GM23338 (cell line): ENCODE data around the gene SPHK1. TPM values are rescaled to one million over a fixed set of nuclear protein-coding genes. Genes with fewer than 3 reads are reported as not detected.
A peak's percentile ranks its signal among the peaks of the same experiment; 100 is the strongest.

Source experiments
- ATAC-seq: fragments of 200-7000 bp; cut with Tn5 transposase; 3 replicates; pipeline ENCODE4 v1.9.1; 2020
- DNase-seq: peaks from one replicate; pipeline ENCODE4 v3.0.0-alpha.2; 2015; ENCODE audit warnings: low spot score
- H2AFZ ChIP-seq: fragments of 200-600 bp; sonication (generic); 2 replicates; pipeline ENCODE4 v1.8.0; 2016; ENCODE audit warnings: antibody characterized with exemption, mild to moderate bottlenecking, moderate library complexity
- H3F3A ChIP-seq: fragments of 200-600 bp; sonication (generic); replicated peaks from 2 replicates; pipeline ENCODE4 v1.8.0; 2017; ENCODE audit warnings: antibody characterized with exemption, mixed run types, low read depth
- H3K27ac ChIP-seq: fragments of 200-600 bp; sonication (generic); 2 replicates; pipeline ENCODE4 v1.6.1; 2016; ENCODE audit warnings: low read depth
- H3K27me3 ChIP-seq: fragments of 200-600 bp; sonication (generic); 2 replicates; pipeline ENCODE4 v1.8.0; 2016; ENCODE audit warnings: mild to moderate bottlenecking, mixed run types, moderate library complexity; ENCODE audit not compliant: insufficient read depth
- H3K36me3 ChIP-seq: fragments of 200-600 bp; sonication (generic); 2 replicates; pipeline ENCODE4 v1.8.0; 2016; ENCODE audit warnings: mild to moderate bottlenecking; ENCODE audit not compliant: insufficient read depth
- H3K4me1 ChIP-seq: fragments of 200-600 bp; sonication (generic); 2 replicates; pipeline ENCODE4 v1.8.0; 2016; ENCODE audit warnings: mild to moderate bottlenecking, moderate library complexity; ENCODE audit not compliant: insufficient read depth
- H3K4me2 ChIP-seq: fragments of 200-600 bp; sonication (generic); 2 replicates; pipeline ENCODE4 v1.7.1; 2017; ENCODE audit warnings: mixed run types
- H3K4me3 ChIP-seq: fragments of 200-600 bp; sonication (generic); 2 replicates; pipeline ENCODE4 v1.6.1; 2016; ENCODE audit warnings: mixed run types
- H3K79me2 ChIP-seq: fragments of 200-600 bp; sonication (generic); replicated peaks from 2 replicates; pipeline ENCODE4 v1.8.0; 2017; ENCODE audit warnings: mild to moderate bottlenecking; ENCODE audit not compliant: insufficient read depth
- H3K9me2 ChIP-seq: fragments of 200-600 bp; sonication (generic); 2 replicates; pipeline ENCODE4 v1.8.0; 2017; ENCODE audit not compliant: insufficient read depth
- H4K20me1 ChIP-seq: fragments of 200-600 bp; sonication (generic); replicated peaks from 2 replicates; pipeline ENCODE4 v1.8.0; 2017; ENCODE audit warnings: mild to moderate bottlenecking; ENCODE audit not compliant: insufficient read depth
- H3K27ac Mint-ChIP-seq: 2 replicates; pipeline ENCODE4 v1.8.0; 2020; ENCODE audit warnings: inconsistent platforms, mild to moderate bottlenecking, moderate library complexity, mixed read lengths
- H3K27me3 Mint-ChIP-seq: 3 replicates; pipeline ENCODE4 v1.8.0; 2022; ENCODE audit warnings: low read depth, mild to moderate bottlenecking, moderate library complexity, mixed read lengths, inconsistent platforms; ENCODE audit not compliant: insufficient read depth, poor library complexity
- H3K36me3 Mint-ChIP-seq: 3 replicates; pipeline ENCODE4 v1.8.0; 2021; ENCODE audit warnings: low read depth, mild to moderate bottlenecking, inconsistent platforms, moderate library complexity, mixed read lengths
- H3K4me1 Mint-ChIP-seq: 3 replicates; pipeline ENCODE4 v1.8.0; 2020; ENCODE audit warnings: mild to moderate bottlenecking, inconsistent platforms, mixed read lengths
- H3K4me3 Mint-ChIP-seq: 3 replicates; pipeline ENCODE4 v1.8.0; 2021; ENCODE audit warnings: moderate library complexity, mild to moderate bottlenecking, inconsistent platforms, mixed read lengths
- H3K9me3 Mint-ChIP-seq: 3 replicates; pipeline ENCODE4 v1.8.0; 2020; ENCODE audit warnings: moderate library complexity, mild to moderate bottlenecking, inconsistent platforms, mixed read lengths
- CREB1 ChIP-seq: fragments of 250-450 bp; sonication (Bioruptor Pico); IDR thresholded peaks from 2 replicates; pipeline ENCODE4 v1.5.0; 2020; ENCODE audit warnings: low read depth, mild to moderate bottlenecking, moderate library complexity
- EZH2 ChIP-seq: fragments of 200-600 bp; sonication (generic); IDR thresholded peaks from one replicate; pipeline ENCODE4 v1.8.0; 2017; ENCODE audit warnings: antibody characterized with exemption, mild to moderate bottlenecking, low read depth; ENCODE audit not compliant: unreplicated experiment
- EZH2phosphoT487 ChIP-seq: fragments of 200-600 bp; sonication (generic); IDR thresholded peaks from one replicate; pipeline ENCODE4 v1.8.1; 2018; ENCODE audit warnings: antibody characterized with exemption; ENCODE audit not compliant: unreplicated experiment
- JUNB ChIP-seq: IDR thresholded peaks from one replicate; pipeline ENCODE4 v1.6.1; 2016; ENCODE audit warnings: antibody characterized with exemption; ENCODE audit not compliant: unreplicated experiment
- NANOG ChIP-seq: IDR thresholded peaks from 2 replicates; pipeline ENCODE4 v1.6.1; 2016; ENCODE audit warnings: antibody characterized with exemption, borderline replicate concordance
- POLR2AphosphoS5 ChIP-seq: IDR thresholded peaks from 2 replicates; pipeline ENCODE4 v1.6.1; 2016; ENCODE audit warnings: antibody characterized with exemption, low read depth
- ZNF331 ChIP-seq: fragments of 250-450 bp; sonication (Bioruptor Pico); IDR thresholded peaks from 2 replicates; pipeline ENCODE4 v1.5.0; 2020; ENCODE audit warnings: low read depth, mild to moderate bottlenecking, moderate library complexity
- polyA plus RNA-seq: library from polyadenylated mRNA; unstranded; fragments of >200 nt; fragmentation: Nextera tagmentation; extraction: Ambion mirVana; gene quantifications from 2 replicates; pipeline ENCODE4 v1.2.1, GENCODE V29; 2016
- total RNA-seq: library from RNA; depleted of rRNA; stranded (reverse); fragments of >200 nt; shearing (Covaris generic); gene quantifications from 2 replicates; pipeline ENCODE4 v1.2.3, GENCODE V29; 2014
- TF ChIP-seq, protein P1 (sequence below): fragments of 250-450 bp; sonication (Bioruptor Pico); IDR thresholded peaks from 2 replicates; pipeline ENCODE4 v1.5.0; 2020; ENCODE audit warnings: mild to moderate bottlenecking, moderate library complexity
- TF ChIP-seq, protein P2 (sequence below): IDR thresholded peaks from 2 replicates; pipeline ENCODE4 v1.6.1; 2016; ENCODE audit warnings: antibody characterized with exemption
- TF ChIP-seq, protein P3 (sequence below): IDR thresholded peaks from one replicate; pipeline ENCODE4 v1.6.1; 2018; ENCODE audit warnings: antibody characterized with exemption; ENCODE audit not compliant: unreplicated experiment

SPHK1 gene
- total and polyA plus RNA-seq, 2 experiments from 2014 or later = 1.3 to 3.2 TPM

DNA sequence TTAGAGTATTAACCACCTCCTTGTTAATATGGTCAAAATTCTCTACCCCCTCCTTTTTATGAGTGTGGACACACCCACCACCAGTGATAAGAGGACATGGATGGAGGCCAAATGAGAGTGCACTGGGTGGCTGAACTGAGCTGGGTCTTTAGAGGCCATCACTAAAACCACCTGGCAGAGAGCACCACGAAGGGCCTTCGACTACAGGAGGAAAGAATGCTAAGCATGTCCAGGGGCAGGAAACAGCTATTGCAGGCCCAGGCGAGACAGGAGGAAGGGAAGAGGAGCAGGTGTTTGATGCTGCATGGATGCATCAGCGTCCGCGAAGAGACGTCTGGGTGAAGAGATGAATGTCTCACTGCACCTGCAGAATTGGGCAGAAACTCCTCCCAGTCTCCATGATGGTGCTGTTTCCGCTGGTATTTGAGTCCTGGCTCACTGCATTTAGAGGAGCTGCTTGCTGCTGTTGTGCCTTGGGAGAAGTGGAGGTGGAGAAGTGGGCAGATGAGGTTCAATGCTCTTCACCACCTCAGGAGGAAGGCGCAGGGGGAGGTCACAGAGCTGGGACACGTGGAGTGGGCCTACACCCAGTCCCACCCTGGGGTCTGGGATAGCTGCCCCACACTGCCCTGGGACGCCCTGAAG is 33.2 kb downstream of the SPHK1 start:
- Histone ChIP-seq H3K9me2 (no peaks in the 10 kb centered on the region; the same call in 1 of the 2 replicates), H3K27me3 (no peaks in the 10 kb centered on the region), H3K79me2 (peaks cover 100% of the 10 kb centered on the region), H3K4me1 (peaks cover 34% of the 10 kb centered on the region), H4K20me1 (peaks cover 40% of the 10 kb centered on the region), H3F3A (peaks cover 9% of the 10 kb centered on the region; the same call in 1 of the 2 replicates), H3K27ac (no peak overlapping the region), H2AFZ (no peak overlapping the region), H3K4me2 (no peak overlapping the region), H3K36me3 (no peaks in the 10 kb centered on the region), H3K4me3 (no peak overlapping the region)
- Mint-ChIP-seq H3K36me3 (peaks cover 21% of the 10 kb centered on the region), H3K9me3 (no peaks in the 10 kb centered on the region), H3K27ac (peak overlapping the region; percentile 25; the same call in 1 of the 2 replicates), H3K27me3 (peaks cover 6% of the 10 kb centered on the region), H3K4me3 (no peak overlapping the region), H3K4me1 (peaks cover 45% of the 10 kb centered on the region)
- DNase-seq = no peak
- TF ChIP-seq ZNF331 (CRISPR knock-in tag) = no peak
- TF ChIP-seq NANOG = no peak
- no peak for TF ChIP-seq EZH2phosphoT487
- TF ChIP-seq CREB1 (CRISPR knock-in tag) = no peak
- TF ChIP-seq EZH2 = no peak
- TF ChIP-seq, protein P1, sequence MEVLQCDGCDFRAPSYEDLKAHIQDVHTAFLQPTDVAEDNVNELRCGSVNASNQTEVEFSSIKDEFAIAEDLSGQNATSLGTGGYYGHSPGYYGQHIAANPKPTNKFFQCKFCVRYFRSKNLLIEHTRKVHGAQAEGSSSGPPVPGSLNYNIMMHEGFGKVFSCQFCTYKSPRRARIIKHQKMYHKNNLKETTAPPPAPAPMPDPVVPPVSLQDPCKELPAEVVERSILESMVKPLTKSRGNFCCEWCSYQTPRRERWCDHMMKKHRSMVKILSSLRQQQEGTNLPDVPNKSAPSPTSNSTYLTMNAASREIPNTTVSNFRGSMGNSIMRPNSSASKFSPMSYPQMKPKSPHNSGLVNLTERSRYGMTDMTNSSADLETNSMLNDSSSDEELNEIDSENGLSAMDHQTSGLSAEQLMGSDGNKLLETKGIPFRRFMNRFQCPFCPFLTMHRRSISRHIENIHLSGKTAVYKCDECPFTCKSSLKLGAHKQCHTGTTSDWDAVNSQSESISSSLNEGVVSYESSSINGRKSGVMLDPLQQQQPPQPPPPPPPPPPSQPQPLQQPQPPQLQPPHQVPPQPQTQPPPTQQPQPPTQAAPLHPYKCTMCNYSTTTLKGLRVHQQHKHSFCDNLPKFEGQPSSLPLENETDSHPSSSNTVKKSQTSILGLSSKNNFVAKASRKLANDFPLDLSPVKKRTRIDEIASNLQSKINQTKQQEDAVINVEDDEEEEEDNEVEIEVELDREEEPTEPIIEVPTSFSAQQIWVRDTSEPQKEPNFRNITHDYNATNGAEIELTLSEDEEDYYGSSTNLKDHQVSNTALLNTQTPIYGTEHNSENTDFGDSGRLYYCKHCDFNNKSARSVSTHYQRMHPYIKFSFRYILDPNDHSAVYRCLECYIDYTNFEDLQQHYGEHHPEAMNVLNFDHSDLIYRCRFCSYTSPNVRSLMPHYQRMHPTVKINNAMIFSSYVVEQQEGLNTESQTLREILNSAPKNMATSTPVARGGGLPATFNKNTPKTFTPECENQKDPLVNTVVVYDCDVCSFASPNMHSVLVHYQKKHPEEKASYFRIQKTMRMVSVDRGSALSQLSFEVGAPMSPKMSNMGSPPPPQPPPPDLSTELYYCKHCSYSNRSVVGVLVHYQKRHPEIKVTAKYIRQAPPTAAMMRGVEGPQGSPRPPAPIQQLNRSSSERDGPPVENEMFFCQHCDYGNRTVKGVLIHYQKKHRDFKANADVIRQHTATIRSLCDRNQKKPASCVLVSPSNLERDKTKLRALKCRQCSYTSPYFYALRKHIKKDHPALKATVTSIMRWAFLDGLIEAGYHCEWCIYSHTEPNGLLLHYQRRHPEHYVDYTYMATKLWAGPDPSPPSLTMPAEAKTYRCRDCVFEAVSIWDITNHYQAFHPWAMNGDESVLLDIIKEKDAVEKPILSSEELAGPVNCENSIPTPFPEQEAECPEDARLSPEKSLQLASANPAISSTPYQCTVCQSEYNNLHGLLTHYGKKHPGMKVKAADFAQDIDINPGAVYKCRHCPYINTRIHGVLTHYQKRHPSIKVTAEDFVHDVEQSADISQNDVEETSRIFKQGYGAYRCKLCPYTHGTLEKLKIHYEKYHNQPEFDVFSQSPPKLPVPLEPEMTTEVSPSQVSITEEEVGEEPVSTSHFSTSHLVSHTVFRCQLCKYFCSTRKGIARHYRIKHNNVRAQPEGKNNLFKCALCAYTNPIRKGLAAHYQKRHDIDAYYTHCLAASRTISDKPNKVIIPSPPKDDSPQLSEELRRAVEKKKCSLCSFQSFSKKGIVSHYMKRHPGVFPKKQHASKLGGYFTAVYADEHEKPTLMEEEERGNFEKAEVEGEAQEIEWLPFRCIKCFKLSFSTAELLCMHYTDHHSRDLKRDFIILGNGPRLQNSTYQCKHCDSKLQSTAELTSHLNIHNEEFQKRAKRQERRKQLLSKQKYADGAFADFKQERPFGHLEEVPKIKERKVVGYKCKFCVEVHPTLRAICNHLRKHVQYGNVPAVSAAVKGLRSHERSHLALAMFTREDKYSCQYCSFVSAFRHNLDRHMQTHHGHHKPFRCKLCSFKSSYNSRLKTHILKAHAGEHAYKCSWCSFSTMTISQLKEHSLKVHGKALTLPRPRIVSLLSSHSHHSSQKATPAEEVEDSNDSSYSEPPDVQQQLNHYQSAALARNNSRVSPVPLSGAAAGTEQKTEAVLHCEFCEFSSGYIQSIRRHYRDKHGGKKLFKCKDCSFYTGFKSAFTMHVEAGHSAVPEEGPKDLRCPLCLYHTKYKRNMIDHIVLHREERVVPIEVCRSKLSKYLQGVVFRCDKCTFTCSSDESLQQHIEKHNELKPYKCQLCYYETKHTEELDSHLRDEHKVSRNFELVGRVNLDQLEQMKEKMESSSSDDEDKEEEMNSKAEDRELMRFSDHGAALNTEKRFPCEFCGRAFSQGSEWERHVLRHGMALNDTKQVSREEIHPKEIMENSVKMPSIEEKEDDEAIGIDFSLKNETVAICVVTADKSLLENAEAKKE (CRISPR knock-in tag) = no peak
- no peak for TF ChIP-seq POLR2AphosphoS5
- no peak for TF ChIP-seq JUNB
- TF ChIP-seq, protein P2, sequence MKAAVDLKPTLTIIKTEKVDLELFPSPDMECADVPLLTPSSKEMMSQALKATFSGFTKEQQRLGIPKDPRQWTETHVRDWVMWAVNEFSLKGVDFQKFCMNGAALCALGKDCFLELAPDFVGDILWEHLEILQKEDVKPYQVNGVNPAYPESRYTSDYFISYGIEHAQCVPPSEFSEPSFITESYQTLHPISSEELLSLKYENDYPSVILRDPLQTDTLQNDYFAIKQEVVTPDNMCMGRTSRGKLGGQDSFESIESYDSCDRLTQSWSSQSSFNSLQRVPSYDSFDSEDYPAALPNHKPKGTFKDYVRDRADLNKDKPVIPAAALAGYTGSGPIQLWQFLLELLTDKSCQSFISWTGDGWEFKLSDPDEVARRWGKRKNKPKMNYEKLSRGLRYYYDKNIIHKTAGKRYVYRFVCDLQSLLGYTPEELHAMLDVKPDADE = no peak
- TF ChIP-seq, protein P3, sequence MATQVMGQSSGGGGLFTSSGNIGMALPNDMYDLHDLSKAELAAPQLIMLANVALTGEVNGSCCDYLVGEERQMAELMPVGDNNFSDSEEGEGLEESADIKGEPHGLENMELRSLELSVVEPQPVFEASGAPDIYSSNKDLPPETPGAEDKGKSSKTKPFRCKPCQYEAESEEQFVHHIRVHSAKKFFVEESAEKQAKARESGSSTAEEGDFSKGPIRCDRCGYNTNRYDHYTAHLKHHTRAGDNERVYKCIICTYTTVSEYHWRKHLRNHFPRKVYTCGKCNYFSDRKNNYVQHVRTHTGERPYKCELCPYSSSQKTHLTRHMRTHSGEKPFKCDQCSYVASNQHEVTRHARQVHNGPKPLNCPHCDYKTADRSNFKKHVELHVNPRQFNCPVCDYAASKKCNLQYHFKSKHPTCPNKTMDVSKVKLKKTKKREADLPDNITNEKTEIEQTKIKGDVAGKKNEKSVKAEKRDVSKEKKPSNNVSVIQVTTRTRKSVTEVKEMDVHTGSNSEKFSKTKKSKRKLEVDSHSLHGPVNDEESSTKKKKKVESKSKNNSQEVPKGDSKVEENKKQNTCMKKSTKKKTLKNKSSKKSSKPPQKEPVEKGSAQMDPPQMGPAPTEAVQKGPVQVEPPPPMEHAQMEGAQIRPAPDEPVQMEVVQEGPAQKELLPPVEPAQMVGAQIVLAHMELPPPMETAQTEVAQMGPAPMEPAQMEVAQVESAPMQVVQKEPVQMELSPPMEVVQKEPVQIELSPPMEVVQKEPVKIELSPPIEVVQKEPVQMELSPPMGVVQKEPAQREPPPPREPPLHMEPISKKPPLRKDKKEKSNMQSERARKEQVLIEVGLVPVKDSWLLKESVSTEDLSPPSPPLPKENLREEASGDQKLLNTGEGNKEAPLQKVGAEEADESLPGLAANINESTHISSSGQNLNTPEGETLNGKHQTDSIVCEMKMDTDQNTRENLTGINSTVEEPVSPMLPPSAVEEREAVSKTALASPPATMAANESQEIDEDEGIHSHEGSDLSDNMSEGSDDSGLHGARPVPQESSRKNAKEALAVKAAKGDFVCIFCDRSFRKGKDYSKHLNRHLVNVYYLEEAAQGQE = no peak
- ATAC-seq = no peak
